RPMI7951 (cell line): ENCODE results near the gene ATG12. TPM values are rescaled to one million over a fixed set of nuclear protein-coding genes. Genes with fewer than 3 reads are reported as not detected.

ENCODE experiments used
- DNase-seq: peaks from one replicate; pipeline ENCODE4 v3.0.0-alpha.2; 2012; ENCODE audit warnings: low read depth
- total RNA-seq: library from RNA; depleted of rRNA; stranded (reverse); fragments of >200 nt; shearing (Covaris generic); gene quantifications from 2 replicates; pipeline ENCODE4 v1.2.3, GENCODE V29; 2014; rRNA removed

Gene ATG12
- total RNA-seq, 1 experiment from 2014 or later: 64.4 TPM

DNA sequence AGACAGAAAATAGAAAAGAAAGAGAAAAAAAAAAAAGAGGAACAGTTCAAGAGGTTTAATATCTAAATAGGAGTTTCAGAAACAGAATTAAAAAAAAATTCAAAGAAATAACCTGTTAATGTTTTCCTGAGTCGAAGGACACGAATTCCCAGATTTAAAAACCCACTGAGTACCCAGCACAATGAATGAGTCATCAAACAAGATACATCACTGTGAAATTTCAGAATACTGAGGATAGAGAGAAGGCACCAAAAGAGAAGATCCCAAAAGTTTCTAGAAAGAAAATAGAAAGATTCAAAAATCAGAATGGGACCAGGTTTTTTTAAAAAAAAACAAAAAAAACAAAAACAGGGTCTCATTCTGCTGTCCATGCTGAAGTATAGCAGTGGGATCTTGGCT is 33.7 kb downstream of the ATG12 start:
- DNase-seq: no peak

DNA sequence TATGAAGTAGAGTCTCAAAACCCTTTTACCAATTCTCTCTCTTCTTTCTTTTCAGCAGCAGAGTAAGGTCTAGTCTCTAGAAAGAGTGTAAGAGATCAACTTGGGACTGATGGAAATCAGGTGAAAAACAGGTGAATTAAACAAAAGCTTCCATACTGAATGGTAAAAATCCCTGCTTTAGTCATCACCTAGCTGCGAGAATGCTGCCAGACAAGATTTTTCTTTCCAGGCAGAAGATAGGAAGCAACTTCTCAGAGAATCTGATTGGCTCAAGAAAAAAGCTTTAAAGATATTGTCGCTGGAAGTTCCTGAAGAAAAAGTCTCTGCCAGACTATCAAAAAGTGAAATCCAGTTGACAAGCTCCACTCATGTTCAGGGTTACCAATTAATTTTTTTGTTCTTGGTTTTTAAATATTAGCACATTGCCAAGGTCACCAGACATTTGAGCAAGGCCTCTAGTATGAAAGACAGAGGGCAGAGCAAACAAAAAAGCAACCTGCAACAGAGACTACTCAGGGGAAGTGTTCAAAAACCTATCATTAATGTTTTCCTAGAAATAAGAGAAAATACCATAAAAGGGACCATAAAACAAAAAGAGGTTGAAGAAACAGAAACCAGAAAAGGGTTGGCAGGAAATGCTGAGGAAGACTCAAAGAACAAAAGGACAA is 34.2 kb downstream of the ATG12 start:
- DNase-seq: no peak

DNA sequence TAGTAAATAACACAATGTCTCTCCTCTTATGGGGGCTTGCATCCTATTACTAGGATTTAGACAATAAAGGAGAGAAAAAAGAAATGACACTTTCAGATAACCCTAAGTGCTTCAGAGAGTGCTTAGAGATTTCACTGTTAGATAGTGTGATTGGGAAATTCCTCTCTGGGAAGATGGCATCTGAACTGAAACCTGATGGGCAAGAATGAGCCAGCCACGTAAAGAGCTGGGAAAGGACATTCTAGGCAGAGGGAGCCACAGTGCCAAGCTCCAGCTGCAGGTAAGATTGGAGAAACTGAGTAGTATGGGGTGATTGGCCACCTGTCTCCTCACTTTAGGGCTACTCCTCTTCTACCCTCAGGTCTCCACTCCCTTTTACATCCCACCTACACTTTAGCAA is 39.4 kb downstream of the ATG12 start:
- DNase-seq: no peak

DNA sequence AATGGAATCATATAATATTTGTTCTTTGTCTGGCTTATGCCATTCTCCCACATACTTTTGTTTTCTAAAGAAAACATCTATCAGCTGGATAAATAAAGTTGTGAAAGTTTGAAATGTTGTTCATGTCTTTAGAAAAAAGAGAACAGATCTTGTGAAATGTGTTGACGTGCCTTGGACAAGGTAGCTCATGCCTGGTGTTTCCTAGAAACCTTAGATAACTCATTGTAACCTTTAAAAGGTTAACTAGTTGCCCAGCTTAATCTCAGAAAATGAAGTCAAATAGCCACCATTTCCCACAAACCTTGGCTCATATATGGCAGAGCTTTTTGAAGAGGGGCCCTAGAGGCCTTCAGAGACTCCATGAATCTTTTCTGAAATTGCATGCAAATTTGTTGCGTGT is 40.2 kb downstream of the ATG12 start:
- DNase-seq: no peak

DNA sequence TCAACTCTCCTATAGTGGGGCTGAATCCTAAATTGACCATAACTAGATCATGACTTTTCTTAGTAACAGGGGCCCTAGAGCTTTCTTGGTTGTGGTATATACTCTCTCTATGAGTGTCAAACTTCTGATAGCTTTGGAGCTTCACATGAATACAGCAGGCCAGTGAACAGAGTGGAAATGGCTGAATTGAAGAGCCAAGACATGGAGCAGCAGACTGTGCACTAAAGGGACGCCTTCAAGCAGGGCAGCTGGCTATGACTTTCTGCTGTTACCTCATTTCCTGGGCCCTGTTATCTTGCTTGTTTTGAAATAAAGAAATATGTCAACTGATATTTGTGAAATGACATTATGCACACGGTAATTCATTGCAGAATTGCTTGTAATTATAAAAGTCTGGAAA is 41.3 kb downstream of the ATG12 start:
- DNase-seq: no peak

DNA sequence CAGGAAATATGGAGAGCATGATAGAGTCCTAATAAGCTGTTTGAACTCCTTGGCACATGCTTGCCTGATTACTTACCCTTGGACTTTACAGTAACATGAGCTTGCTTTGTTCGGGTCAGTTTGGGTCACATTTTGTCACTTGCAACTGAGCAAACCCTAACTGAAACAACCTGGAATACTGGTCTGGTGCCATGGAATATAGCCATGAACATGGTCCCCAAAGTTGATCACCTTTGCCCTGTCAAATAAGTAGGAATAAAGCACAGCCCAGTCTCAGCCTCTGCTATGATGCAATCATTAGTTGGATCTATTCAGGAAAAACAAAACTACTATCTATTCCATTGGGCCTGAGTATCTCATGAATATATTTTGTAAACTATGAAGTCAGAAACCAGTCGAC is 43.1 kb downstream of the ATG12 start:
- DNase-seq: no peak

DNA sequence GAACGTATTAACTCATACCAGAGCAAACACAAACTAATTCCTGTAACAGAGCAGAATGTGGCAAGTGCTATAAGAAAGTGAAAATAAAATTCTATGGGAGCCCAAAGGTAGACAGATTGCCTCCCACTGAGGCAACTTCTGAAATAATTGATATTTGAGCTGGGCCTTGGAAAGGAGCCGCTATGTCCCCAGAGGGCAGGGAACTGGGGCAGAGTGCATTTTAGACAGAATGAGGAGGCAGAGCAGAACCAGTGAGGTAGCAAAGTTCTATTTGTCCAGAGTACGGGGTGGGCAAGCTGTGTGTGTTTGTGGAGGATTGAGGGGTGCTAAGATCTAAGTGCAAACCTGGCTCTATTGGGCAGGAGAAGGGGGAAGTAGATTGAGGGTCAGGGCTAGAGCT is 44.7 kb downstream of the ATG12 start:
- no peak for DNase-seq

DNA sequence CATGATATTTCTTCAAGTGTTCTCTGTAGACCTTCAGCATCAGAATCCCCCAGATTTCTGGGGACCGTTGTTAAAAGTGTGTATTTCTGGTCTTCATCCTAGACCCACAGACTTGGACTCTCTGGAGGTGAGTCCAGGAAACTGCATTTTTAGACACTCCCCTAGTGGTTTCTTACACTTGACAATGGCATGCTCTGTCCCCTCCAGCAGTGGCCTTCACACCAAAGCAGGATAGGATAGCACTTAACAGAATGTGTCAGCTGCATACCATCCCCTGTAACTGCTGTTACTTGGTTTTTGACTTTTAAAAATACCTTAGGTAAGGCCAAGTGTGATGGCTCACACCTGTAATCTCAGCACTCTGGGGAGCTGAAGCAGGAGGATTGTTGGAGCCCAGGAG is 45.7 kb downstream of the ATG12 start:
- no peak for DNase-seq

DNA sequence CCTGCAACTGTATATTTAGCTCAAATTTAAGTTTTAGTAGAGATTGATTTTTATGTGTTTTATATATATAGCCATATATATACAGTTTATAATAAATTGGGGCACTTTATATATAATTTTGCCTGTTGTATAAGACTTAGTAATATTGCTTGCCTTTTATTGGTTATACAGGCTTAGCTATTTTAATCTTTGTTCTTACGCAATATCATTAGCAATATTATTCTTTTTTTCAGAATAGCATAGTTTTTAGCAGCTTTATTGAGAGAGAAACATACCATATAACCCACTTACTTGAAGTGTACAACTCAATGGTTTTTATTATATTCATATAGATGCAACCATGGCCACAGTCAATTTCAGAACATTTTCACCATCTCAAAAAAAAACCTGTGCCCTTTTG is 52.9 kb downstream of the ATG12 start:
- DNase-seq: no peak

DNA sequence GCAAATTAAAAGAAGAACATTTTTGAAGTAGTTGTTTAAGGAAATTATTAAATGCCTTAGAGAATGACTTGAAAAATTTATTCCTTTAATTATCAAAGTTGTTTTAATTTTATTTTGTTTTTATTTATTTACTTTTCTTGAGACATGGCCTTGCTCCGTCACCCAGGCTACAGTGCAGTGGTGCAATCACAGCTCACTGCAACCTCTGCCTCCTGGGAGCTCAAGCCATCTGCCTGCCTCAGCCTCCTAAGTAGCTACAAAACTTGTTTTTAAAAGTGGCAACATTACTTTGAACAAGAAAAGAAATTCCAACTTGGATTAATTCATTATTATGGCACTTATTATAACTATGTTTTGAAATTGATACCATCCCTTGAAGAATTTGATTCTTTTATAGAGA is 53.9 kb downstream of the ATG12 start:
- DNase-seq: no peak

DNA sequence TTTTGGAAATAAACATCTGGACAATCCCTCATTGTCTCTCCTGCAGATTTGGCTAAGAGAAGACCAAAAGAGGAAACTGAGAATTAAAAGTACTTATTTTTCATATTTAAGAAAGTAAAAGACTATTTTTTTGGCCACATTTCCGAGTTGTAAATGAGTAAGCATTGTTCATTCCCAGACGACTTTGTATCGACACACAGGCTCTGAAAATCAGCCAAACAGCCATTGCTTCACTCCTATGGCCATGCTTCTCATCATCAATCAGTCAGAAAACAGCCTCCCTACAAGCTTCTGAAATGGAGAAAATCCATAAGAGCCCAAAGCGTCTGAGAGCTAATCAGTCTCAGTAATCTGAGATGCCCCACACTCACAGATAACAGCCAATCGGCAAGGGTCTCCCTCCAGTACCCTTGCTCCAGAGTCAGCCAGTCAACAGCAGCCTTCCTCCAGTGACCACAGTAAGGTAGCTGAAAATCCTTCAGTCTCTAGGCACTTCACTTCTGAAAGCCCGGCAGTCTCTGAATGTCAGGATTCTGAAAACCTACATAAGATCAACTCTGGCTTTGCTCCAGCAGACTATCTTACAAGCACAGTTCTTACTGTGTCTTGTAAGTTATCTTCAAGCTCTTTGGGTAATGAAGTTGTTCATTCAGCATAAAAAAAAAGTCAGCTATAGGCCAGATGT is 55.8 kb downstream of the ATG12 start:
- no peak for DNase-seq

DNA sequence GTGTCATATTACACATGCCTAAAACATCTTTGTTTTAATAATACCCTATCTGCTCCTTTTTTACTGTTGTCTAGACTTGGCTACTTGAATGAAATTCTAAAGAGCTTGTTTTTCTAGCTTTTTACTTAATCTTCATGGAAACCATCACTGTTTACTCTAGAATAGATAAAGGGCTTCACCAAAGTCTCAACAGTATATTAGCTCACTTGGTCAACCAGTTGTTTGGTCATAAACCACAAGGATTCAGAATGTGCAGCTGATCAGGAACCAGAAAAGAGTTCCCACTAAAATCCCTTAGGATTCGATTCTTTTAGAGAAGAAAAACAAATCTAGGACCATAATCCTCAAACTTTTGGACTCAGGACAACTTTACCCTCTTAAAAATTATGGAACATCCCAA is 62.9 kb downstream of the ATG12 start:
- DNase-seq: no peak

Other genes with a start within 250 kb of the ATG12 start
- gene TICAM2, start 239.1 kb downstream of the ATG12 start, total RNA-seq: 6.4 and 11.7 TPM in 2 replicates
- 97.2 and 118 TPM in 2 replicates for gene TMED7, start 215.5 kb downstream of the ATG12 start, total RNA-seq
- gene CDO1, start 24.9 kb downstream of the ATG12 start, total RNA-seq: 1.9 and 2.6 TPM in 2 replicates
- 132 and 135 TPM in 2 replicates for gene AP3S1, start 370 bp upstream of the ATG12 start, total RNA-seq
- gene LVRN, start 120.9 kb upstream of the ATG12 start, total RNA-seq: 0.20 and 0.60 TPM in 2 replicates
- 0.20 TPM in 1 of 2 replicates, not detected in the other for gene ARL14EPL, start 190.9 kb upstream of the ATG12 start, total RNA-seq
- 46.3 and 57.1 TPM in 2 replicates for gene COMMD10, start 243.5 kb upstream of the ATG12 start, total RNA-seq